Activated CD4-positive, alpha-beta T cell treated with anti-CD3 and anti-CD28 coated beads for 4 hours (primary cell): ENCODE measurements around the gene IPO9.

Source experiments
- DNase-seq, 2 donors: peaks; one replicate each; pipeline ENCODE4 v3.0.0-alpha.2; 2020

Gene IPO9

GRCh38 chr1:201907621-201908020, 78.7 kb downstream of the IPO9 start:
- DNase-seq = no peak

DNA sequence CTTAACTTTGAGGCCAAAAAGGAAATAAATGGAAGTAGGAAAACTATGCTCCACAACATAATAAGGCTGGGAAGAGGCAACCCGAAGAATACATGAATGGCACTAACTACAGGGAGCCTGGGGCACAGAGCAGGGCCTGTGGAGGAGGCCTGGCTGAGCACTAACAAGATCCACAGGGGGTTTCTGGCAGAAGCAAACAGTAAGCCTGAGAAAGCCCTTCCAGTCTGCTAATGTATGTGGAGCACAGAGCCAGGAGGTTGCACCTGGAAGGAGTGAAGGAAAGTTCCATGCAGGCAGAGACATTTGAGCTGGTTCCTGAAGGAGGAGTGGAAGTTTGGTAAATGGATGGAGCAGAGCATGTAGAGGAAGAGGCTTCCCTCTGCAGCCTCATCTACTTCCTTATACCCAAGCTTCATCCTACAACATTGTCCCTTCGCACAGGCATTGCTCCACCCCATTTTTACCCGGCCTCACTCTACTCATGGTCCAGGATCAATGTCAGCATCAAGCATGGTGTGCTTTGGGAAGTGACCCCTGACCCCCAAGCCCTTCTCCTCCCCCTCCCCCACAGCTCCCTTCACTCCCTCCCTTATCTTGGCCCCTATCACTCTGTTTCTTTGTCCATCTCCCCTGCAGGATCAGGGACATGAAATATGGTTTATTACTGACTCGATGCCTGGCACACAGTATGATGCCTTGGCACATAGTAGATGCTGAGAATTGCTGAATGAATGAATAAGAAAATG, 83.0 kb downstream of the IPO9 start:
- DNase-seq = no peak

GRCh38 chr1:201912832-201913231, 83.9 kb downstream of the IPO9 start:
- DNase-seq = no peak

- DNase-seq = no peak
Measured at GRCh38 chr1:201914456-201915235, 85.7 kb downstream of the IPO9 start.

GRCh38 chr1:201916649-201917249, 87.8 kb downstream of the IPO9 start:
- DNase-seq = no peak

DNA sequence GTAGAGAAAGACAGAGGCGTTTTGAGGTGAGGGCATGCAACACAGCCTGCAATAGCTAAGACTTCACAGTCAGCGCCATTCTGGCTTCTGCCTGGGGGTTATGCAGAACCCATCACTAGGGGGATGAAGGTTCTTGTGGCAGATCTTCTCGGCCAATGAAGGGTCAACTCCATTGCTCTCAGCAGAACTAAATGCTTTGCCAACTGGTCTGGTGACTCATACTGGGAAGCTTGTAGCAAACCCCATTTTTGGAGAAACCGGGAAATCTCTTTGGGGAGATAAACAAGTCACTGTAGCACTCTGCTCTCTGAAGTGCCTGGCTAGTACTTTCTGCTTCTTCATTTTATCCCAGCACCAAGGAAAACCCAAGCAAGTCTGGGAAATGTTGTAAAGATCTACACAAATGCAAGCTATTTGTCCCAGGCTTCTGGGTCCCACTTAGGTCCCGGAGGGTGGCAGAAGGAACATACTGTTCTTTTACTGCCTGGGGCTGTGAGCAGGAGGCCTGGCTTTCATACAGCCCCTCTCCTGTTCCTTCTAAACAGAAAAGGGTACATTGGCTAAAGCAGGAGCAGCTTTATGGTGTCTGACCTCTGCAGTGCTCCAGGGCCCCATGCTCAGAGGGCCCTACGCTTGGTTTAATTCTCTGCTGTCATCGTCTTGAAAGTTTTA, 88.5 kb downstream of the IPO9 start:
- DNase-seq = no peak

- DNase-seq = no peak
Measured at GRCh38 chr1:201918343-201918742, 89.4 kb downstream of the IPO9 start.

GRCh38 chr1:201921952-201922558, 93.1 kb downstream of the IPO9 start:
- DNase-seq = no peak

DNA sequence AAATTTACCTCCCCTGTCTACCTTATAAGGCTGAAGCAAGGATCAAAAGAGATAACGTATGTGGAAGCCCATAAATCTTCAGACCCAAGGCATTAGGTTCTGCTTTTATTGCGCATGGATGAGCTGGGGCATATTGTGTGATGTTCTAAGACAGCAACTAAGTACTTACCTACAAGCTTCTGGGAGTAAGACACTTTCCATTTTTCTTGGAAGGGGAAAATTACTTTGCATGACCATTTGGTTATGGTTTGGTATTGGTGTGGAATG, 96.3 kb downstream of the IPO9 start:
- DNase-seq = no peak

GRCh38 chr1:201925981-201926645, 97.2 kb downstream of the IPO9 start:
- DNase-seq = no peak

- no peak for DNase-seq
Measured at GRCh38 chr1:201928266-201928665, 99.3 kb downstream of the IPO9 start.

GRCh38 chr1:201930137-201930536, 101.2 kb downstream of the IPO9 start:
- DNase-seq = no peak

DNA sequence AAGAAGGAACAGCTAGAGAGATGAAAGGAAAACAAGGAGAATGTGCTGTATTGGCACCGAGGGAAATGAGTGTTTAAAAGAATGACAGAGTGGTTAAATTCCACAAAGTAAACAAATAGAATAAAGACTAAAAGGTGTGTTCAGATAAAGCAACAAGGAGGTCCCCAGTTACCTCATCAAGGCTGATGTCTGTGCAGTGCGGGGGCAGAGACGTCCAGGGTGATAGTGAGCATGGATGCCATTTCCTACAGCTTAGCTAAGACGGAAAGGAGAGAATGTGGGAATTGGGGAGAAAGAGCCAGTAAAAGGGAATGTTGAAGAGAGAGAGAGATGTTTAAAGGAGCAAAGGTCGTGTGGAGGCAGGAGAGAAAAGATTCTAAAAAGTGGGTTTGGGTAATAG, 101.8 kb downstream of the IPO9 start:
- no peak for DNase-seq
